Limb (tissue), 2 donors: ENCODE data around the gene GYPE.
"Not testable (repeated sequence)": the region's sequence is repeated elsewhere in the genome, so short reads cannot be mapped to it uniquely, and the experiment has no call there.

Experiments used
- DNase-seq, 2 donors: peaks; one replicate each; pipeline ENCODE4 v3.0.0-alpha.2; 2016; ENCODE audit errors: extremely low spot score in 2 of 2

Gene GYPE

DNA sequence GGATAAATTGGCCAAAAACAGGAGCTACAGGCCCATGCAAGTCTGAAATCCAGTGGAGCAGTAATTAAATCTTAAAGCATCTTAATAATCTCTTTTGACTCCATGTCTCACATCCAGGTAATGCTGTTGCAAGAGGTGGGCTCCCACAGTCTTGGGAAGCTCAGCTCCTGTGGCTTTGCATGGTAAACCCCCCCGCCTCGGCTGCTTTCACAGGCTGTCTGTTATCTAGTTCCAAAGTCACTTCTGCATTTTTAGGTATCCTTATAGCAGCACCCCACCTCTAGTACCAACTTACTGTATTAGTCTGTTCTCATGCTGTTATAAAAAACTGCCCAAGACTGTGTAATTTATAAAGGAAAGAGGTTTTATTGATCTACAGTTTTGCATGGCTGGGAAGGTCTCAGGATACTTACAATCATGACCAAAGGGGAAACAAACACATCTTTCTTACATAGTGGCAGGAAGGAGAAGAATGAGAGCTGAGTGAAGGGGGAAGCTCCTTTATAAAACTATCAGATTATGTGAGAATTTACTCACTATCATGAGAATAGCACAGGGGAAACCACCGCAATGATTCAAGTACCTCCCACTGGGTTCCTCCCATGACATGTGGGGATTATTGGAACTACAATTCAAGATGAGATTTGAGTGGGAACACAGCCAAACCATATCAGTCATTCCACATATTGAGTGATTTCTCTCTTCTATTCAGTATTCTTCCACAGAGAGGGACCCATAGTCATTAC, 34.7 kb downstream of the GYPE start:
- DNase-seq = not testable (repeated sequence)

DNA sequence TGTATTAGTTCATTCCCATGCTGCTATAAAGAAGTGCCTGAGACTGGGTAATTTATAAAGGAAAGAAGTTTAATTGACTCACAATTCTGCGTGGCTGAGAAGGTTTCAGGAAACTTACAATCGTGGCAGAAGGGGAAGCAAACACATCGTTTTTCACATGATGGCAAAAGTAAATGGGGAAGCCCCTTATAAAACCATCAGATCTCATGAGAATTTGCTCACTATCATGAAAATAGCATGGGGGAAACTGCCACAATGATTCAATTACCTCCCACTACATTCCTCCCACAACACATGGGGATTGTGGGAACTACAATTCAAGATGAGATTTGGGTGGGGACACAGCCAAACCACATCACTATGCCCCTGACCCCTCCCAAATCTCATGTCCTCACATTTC, 35.4 kb downstream of the GYPE start:
- DNase-seq = not testable (repeated sequence)

DNA sequence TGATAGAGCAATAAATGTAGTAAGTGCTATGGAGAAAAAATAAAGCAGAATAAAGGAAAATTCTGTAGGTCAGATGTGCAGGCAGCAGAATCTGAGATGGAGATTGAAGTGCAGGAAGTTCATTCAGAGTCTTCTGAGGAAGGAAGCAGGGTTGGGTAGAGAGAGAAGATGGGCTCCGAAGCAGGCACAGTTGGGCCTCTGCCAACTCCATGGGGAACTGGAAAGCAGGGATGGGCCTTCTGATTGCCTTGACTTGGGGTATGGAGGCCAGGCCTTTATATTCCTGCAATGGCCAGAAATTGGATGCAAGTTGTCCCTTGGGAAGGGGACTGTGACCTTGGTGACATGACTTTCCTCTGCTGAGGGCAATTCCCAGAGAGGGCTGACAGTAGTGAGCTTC, 42.6 kb downstream of the GYPE start:
- DNase-seq = not testable (repeated sequence)

DNA sequence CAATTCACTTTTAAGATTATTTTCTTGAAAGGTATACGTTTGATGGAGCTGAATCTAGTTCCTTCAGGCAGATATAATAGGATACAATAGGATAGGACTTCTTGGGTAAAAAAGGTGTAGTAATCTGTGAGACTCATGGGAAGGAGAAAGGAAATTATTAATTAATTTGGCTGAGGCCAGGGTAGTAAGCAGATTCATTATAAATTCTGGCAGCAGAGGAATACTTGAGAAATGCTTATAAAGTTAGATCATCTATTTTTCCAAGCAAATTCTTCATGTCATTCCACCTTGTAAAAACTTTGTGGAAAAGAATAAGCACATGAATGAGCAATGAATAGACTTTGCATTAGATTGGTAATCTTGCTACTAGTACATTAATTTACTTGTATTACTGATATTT, 46.9 kb downstream of the GYPE start:
- DNase-seq = no peak

DNA sequence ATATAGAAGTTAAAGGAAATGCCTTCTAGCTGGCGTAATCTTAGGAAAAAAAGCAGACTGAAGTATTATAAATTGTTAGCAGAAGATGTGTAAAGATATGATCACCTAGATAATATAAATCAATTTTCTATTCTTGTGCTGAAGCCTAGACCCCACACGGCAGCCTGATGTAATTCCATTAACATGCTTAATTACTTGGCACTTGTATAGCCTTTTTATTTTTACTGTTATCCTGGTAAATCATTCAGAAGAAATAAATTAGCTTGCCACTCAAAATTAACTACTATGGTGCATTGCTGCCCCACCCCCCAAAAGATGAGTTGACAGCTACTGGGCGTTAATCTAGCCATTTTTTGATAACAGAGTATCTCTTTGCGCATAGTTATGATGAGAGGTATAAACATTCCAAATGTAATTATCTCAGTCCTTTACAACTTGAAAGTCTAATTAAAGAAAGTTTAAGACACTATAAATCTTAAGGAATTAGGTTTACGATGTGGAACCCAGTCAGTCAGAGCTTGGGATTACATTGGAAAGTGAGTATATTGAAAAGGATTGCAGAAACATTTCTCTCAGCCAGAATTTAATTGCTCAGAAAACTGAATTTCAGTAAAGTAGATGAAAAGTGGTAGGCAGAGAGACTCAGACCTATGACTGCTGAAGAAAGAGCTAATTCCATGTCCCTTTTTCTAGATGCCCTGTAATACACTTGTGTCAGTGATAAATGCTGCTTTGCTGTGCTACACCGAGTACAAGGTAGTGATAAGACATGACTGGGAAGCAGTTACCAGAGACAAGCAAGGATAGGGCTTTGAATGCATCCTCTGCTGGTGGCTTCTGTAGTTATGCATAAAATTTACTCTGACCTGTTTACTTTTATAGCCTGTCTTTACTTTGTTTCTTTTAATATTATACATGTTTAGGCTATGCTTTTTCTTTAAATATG, 47.7 kb downstream of the GYPE start:
- not testable (repeated sequence) for DNase-seq

DNA sequence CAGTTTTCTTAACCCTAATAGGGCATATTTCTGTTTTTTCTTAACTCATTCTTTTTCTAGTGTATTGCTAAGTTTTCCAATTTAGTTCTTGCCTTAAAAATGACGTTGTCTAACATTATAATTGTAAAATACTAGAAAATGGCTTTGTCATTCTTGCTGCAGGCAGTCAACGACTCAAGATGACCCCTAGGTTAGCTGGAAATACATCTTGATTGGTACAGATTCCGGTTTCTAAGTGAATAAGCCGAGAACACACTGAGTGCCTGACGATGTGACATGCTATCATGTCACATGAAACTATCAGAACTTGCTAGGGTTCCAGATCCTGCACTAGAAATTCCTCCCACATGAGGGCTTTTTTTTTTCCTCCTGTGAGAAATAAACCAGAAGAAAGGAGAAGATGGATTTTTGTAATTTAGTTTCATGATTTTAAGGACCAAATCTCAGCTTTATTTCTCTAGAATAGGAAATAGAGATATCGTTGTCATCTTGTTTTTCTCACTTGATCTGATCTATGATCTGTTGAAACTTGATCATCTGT, 49.3 kb downstream of the GYPE start:
- DNase-seq = not testable (repeated sequence)

DNA sequence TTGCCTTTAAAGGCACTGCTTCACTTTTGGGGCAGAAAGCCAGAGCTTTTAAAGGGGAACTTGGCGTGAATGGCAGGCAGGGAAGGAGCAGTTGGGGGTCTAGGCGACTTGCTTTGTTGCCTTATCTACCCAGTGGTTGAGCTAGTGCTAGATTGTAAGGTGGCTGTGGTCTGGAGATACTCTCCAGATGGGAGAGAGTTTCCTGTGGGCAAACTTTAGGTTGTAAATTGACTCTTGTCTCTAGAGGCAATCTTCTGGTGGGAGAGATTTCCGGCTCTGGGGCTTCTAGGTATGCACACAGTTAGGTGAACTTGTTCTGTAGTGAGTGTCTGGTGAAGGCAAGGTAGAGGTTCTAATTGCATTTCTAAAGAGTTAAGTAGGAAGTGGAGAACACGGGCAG, 50.7 kb downstream of the GYPE start:
- not testable (repeated sequence) for DNase-seq

DNA sequence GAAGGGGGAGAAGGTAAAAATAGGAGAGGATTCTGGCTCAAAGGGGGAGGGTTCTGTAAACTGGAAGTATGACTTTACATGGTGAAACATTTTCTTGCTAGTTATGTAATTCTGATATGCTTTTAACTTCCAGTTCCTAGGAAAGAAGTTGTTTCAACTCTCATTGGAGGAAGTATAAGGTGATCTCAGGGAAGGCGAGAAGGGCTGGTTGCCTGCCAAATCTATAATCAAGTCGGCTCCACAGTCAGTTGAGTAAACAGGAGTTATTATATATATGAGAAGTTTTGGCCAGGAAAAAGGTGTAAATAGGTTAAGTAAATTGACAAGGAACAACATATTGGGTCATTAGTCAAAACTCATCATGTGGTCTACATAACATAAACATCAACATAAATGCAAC, 56.1 kb downstream of the GYPE start:
- DNase-seq = not testable (repeated sequence)

DNA sequence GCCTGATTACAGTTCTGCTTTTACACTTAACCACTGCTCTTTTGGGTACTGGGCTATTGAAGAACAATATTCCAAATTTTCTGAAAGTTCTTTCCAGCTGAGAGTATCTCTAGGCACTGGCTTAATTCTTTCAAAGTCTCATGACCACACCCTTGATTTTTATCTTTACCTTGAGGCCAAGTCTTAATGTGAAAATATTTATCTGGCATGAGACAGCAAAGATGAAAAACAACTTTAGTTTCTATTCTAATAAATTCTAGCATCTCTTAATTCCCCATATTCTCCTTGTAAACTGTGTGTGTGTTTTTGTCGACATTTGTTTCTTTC, 61.9 kb downstream of the GYPE start:
- not testable (repeated sequence) for DNase-seq

DNA sequence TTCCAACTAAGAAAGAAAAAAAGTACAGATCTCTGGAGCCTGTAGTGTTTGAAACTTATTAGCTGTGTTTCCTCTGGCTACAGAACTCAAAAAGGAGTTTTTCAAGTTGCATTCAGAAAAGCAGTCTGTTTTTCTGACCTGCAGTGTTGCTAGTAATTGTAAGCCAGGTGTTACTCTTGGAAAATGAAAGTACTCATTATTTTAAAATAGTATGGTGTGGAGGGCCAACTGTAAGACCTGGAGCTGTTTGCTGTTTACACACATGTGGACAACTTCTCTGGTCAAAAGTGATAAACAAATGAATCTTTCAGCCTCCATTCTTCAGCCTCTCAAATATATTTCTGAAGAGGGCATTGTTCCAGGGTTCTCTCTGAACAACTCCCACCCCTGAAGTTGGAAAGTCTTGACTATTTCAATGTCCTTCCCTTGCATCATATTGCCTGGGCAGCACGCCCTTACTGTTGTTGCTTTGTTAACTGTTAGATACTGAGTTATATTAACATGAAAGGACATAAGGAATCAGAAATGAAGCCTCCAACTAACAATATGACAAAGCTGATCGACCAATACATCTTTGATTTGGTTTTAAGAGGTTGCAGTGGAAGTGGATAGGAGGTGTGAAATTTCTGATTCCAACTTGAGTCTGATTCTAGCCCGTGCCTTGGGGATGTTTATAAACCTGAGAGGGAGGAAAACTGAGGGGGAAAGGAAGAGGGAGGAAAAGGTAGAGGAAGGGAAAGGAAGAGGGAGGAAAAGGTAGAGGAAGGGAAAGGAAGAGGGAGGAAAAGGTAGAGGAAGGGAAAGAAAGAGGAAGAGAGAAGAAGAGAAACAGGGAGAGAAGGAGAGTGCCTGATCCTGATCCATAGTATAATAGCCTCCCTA, 62.5 kb downstream of the GYPE start:
- DNase-seq = not testable (repeated sequence)

DNA sequence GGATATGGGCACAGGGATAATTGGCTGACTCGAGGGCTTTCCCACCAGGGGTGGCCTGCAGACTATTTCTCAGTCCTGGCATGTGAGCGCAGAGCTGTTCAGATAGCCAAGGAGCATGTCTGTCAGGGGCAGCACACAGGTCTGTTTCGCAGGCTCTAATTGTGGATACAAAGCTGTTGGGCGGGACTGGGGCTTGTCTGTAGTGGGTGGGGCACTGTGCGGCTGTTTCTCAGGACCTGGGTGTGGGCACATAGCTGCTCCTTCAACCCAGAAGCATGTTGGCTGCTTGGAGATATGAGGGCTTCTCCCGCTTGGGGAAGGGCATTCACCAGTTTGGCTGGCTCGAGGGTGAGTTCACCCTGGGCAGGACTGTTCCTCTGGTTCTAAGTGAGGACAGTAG, 65.9 kb downstream of the GYPE start:
- DNase-seq = not testable (repeated sequence)

DNA sequence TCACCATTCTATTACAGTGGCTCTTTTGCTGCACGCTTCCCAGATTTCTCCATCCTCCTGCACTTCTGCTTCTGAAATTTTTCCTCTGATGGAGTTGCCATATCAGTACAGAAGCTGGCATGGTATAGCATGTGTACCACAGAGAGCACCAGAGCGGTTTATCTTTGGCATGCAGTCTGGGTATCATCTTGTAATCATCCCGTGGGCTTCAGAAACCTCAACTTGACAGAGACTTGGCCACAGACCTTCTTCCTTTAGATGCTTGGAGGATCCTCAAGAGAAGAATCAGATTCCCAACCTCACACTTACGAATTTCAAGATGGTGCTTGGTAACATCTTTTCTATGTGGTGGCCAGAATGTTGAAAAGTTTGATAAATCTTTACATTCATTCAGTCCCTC, 71.2 kb downstream of the GYPE start:
- DNase-seq = not testable (repeated sequence)

DNA sequence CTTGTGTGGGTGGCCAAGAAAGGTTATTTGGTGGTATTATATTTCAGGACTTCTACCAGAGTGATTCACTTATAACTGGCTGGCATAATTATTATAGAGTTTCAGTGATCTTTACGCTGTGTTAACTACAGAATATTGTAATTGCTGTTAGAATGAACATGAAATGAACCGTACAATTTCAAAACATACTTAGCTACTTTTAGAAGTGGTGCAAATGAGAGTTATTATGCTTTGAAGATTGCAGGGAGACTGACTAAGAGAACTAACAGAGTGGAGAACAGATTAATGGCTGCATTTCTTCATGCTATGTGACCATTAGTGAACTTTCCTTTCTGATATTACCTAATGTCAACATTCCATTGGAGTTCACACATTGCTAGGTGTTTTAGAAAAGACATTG, 71.7 kb downstream of the GYPE start:
- DNase-seq = not testable (repeated sequence)

DNA sequence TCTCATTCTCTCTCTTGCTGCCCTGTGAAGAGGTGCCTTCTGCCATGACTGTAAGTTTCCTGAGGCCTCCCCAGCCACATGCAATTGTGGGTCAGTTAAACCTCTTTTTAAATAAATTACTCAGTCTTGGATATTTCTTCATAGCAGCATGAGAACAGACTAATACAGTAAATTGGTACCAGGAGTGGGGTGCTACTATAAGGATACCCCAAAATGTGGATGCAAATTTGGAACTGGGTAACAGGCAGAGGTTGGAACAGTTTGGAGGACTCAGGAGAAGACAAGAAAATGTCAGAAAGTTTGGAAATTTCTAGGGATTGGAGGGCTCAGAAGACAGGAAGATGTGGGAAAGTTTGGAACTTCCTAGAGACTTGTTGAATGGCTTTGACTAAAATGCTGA, 74.8 kb downstream of the GYPE start:
- DNase-seq = not testable (repeated sequence)

DNA sequence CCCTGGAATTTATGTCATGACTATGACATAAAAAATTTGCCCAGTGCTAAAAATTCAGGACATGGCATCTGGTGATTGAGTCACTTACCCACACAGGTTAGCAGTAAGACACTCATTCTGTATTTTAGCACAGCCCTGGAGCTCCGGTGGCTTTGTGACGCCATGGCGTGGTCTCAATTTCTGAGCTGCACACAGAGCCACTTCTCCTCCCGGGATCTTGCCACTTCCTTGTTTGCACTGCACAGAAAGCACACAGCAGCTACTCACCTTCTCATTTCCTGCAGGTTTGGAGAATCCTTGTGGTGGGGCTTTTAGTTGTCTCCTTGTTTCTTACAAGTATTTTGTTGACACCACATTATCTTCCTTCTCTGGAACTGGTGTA, 76.1 kb downstream of the GYPE start:
- DNase-seq = not testable (repeated sequence)
